Measurements from ENCODE around the gene ZNF362.

Gene ZNF362

DNA sequence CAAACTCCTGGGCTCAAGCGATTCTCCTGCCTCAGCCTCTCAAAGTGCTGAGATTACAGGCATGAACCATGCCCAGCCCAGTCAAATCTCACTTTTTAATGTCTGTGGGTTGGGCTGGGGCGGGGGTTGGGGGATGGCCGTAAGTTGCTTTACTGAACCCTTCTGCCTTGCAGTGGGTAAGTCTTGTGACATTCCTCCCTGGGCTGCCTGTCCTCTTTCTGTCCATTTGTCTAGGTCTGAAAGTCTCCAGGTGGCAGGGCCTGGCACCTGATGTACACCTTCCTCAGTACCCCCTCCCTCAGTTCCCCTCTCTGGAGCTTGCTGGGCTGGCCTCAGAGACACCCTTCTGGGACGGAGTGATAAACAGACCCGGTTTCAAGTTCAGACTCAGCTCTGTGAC lies 13.3 kb downstream of the ZNF362 start:
- no peak for FAIRE-seq

- FAIRE-seq: no peak
Observed at GRCh38 chr1:33270379-33270778, 14.1 kb downstream of the ZNF362 start.

GRCh38 chr1:33270808-33271465 lies 14.6 kb downstream of the ZNF362 start:
- FAIRE-seq: no peak

GRCh38 chr1:33271666-33272505 lies 15.6 kb downstream of the ZNF362 start:
- FAIRE-seq: no peak

- no peak for FAIRE-seq
Observed at GRCh38 chr1:33272509-33272908, 16.2 kb downstream of the ZNF362 start.

DNA sequence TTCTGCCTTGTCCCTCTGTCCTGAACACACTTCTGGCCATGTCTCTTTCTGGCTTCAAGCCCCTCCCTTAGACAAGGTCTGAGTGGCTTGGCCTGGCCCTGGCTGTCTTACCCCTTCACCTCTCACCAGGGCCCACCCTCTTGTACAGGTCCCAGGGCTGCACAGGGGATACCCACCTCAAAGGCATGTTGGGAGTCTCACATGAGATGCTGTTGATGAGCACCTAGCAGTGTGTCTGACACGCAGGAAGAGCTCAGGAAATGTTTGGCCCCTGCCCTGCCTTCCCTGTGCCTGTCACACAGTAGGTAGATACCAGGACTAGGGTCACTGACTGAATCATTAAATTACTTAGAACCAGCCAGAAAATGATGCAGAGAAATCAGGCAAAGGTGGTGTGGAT lies 16.6 kb downstream of the ZNF362 start:
- FAIRE-seq: no peak

DNA sequence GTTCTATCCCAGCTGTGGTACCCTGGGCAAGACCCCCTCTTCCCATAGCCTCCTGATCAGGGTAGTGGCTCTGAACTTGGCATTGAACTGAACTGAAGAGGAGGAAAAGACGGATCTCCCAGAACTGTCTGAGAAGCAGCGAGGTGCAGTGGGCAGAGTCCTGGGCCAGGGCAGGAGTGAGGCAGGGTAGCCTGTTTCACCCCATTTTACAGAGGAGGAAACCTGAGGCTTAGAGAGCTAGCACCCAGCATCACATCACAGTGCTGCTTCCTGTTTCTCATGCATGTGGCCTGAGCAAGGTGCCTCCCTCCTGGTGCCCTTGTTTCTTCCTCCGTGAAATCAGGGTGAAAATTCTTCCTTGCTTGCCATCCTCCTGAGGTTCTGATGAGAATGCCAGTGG lies 17.1 kb downstream of the ZNF362 start:
- no peak for FAIRE-seq

GRCh38 chr1:33273961-33274371 lies 17.7 kb downstream of the ZNF362 start:
- FAIRE-seq: no peak

GRCh38 chr1:33274446-33274845 lies 18.2 kb downstream of the ZNF362 start:
- no peak for FAIRE-seq

- no peak for FAIRE-seq
Observed at GRCh38 chr1:33275195-33275594, 18.9 kb downstream of the ZNF362 start.

GRCh38 chr1:33275706-33276572 lies 19.6 kb downstream of the ZNF362 start:
- no peak for FAIRE-seq

DNA sequence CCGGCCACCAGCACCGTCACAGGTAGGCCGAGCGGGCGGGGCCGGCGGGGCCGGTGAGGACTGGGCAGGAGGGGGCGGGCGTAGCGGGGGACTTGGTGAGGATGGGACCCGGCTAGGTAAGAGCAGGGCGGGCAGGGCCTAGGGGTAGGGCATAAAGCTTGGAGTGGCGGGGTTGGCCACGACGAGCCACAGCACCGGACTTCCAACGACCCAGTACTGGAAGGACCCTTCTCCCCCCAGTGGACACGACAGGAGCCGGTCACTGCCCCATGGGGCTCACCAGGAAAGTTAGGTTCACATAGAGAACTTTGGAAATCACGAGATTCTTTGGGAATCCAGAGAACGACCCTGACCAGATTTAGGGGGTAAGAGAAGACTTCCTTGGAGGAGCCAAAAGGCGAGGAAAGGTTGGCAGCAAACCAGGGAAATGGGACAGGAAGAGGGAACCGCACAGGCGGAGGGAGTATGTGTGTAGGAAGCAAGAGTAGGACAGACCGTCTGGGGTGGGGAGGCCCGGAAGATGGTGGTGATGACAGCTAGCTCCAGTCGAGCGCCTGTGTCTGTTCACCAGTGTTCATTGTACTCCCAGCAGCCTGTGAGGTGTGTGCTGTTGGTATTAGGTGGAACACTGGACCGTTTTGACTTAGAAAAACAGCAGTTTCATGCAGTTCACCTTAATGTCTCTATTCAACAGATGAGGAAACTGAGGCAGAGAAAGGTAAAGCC lies 20.4 kb downstream of the ZNF362 start:
- no peak for FAIRE-seq

DNA sequence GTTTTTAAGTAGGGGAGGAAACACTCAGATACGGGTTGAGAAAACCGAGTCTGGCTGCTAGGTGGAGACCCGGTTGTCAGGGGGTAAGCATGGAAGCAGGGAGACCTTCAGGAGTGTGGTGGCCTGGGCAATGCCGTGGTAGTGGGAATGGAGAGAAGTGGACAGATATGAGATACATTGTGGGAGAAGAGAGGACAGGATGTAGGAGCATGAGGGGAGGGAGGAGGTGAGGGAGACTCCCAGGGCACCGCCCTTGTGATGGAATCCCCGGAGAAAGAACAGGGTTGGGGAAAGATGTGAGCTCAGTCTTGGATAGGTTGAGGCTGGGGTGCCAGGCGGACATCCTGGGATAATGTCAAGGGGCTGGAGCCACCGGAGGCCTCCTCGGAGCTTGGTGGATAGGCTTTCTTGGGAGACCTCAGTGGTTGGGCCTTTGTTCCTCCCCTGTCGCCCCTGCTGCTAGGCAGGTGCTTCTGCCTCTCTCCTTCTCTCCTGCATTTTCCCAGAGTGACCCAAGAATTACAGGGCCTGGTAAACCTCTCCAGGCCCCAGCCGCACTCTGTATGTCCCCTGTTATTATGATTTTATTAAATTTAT lies 21.3 kb downstream of the ZNF362 start:
- no peak for FAIRE-seq

DNA sequence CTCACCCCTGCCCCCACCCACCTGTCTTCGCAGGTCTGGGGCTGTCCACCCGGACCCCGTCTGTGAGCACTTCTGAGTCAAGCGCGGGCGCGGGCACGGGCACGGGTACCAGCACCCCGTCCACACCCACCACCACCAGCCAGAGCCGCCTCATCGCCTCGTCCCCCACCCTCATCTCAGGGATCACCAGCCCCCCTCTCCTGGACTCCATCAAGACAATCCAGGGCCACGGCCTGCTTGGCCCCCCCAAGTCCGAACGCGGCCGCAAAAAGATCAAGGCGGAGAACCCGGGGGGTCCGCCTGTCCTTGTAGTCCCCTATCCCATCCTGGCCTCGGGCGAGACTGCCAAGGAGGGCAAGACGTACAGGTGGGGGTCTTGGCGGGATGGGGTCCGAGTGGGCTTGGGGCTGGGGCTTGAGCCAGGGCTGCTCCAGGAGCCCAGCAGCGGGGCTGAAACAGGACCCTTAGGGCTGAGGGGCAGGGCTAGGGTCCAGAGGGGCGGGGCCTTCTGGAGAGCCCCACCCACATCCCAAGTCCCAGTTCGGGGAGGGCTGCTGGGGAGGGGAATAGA lies 23.9 kb downstream of the ZNF362 start:
- FAIRE-seq: no peak

- no peak for FAIRE-seq
Observed at GRCh38 chr1:33281554-33282303, 25.4 kb downstream of the ZNF362 start.

DNA sequence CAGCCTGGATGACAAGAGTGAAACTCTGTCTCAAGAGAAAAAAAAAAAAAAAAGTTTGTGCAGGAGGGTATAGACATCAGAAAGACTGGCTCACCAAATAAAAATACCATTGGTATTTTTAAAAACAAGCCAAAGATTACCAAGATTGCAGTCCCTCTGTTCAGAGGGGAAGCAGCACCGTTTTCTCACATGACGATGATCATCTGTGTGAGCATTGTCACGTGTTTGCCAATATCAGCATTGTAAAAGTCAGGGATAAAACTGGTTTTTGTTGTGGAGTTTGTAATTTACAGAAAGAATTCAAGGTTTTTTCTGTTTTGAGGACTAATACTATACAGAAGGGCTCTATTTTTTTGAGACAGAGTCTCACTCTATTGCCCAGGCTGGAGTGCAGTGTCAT lies 26.5 kb downstream of the ZNF362 start:
- no peak for FAIRE-seq

GRCh38 chr1:33284049-33284448 lies 27.8 kb downstream of the ZNF362 start:
- no peak for FAIRE-seq

DNA sequence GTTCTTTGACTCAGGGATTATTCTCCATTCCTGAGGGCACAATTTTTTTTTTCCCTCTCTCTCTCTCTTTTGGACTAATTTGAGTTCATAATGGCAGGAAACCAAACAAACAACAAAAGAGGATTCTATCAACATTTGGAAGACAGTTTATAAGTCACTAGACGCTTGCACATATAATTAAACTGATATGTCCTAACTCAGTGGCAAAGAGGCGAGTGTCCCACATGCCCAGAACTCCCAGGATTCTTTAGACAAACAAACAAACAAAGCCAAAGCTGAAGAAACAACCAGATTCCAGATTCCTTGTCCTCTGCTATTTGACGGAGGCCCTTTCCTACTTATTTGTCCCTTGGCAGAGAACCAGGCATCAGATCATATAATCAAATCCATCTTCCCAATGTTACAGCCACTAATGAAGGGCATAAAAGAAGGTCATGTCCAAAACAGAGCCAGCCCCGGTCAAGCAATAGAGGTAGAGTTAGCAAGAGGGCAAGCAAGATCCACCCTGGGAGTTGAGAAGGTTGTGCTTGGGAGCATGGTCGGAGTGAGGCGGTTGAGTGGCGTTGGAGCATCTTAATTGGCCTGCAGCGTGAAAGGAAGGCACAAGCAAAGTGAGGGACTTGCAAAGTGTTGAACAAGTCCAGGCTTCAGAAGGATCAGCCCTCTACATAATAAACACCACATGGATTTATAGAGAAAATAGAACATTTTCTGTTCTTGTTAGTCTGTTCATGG lies 30.3 kb downstream of the ZNF362 start:
- no peak for FAIRE-seq

- no peak for FAIRE-seq
Observed at GRCh38 chr1:33287317-33287716, 31.0 kb downstream of the ZNF362 start.

Measured in TTC549 (cell line).